Peyer's patch (tissue), 4 donors: ENCODE measurements around the gene KRTAP20-3.

Source experiments
- POLR2A ChIP-seq, 2 donors: fragments of 450-650 bp; IDR thresholded peaks; one replicate each; pipeline ENCODE4 v1.5.1; 2017; ENCODE audit warnings: antibody characterized with exemption in 2 of 2, mild to moderate bottlenecking in 2 of 2, moderate library complexity in 2 of 2
- TF ChIP-seq, protein P1 (sequence below), 6 experiments: fragments of 450-650 bp in 4 of 6; fragments of 200-600 bp in 2 of 6; sonication (generic) in 1 of 6; IDR thresholded peaks; one replicate each; pipeline ENCODE4 v1.5.1; 2017 to 2019; ENCODE audit warnings: antibody characterized with exemption in 6 of 6, mild to moderate bottlenecking in 3 of 6, moderate library complexity in 1 of 6

DNA sequence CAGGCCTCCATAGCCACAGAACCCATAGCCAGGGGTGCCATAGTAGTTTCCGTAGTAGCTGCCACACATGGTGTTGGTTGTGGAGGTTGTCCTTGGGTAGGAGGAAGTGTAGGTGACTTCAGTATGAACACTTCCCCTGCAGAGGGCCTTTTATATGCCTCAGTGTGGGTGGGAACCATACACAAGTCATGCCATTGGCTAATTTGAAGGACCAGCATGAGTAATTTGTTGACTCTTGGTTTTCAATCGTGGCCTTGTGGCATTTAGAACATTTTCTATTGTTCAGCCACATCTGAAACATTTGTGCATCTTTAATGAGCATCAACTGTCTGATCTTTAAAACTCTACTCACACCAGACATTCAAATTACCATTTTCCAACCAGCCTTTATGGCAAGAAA is 28.8 kb upstream of the KRTAP20-3 start, which contains the start of gene KRTAP6-1:
- TF ChIP-seq, protein P1, sequence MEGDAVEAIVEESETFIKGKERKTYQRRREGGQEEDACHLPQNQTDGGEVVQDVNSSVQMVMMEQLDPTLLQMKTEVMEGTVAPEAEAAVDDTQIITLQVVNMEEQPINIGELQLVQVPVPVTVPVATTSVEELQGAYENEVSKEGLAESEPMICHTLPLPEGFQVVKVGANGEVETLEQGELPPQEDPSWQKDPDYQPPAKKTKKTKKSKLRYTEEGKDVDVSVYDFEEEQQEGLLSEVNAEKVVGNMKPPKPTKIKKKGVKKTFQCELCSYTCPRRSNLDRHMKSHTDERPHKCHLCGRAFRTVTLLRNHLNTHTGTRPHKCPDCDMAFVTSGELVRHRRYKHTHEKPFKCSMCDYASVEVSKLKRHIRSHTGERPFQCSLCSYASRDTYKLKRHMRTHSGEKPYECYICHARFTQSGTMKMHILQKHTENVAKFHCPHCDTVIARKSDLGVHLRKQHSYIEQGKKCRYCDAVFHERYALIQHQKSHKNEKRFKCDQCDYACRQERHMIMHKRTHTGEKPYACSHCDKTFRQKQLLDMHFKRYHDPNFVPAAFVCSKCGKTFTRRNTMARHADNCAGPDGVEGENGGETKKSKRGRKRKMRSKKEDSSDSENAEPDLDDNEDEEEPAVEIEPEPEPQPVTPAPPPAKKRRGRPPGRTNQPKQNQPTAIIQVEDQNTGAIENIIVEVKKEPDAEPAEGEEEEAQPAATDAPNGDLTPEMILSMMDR (IDR thresholded peaks at IDR 0.05) = no peak
- no peak for TF ChIP-seq POLR2A (IDR thresholded peaks at IDR 0.05)
